ENCODE results near the gene IPPK.
A peak's percentile ranks its signal among the peaks of the same experiment; 100 is the strongest.
"Not testable (repeated sequence)": the region's sequence is repeated elsewhere in the genome, so short reads cannot be mapped to it uniquely, and the experiment has no call there.

The IPPK gene

DNA sequence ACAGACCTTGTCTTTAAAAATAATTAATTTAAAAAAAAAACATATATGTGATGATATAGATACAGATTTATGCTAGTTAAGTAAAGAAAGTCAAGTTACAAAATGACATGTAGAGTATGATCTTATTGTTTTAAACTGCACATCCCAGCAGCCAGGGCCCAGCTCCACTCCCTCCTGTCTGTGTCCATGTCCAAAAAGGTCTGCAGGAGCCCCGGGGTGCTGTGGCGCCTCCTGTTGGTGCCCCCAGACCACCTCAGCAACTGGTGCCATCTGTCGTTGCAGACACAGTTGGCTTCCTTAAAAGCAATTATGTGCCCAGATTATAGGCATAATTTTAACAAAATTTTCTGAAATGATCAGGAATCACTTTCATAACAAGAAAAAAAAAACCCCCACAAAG is 33.3 kb downstream of the IPPK start:
- DNase-seq: no peak

DNA sequence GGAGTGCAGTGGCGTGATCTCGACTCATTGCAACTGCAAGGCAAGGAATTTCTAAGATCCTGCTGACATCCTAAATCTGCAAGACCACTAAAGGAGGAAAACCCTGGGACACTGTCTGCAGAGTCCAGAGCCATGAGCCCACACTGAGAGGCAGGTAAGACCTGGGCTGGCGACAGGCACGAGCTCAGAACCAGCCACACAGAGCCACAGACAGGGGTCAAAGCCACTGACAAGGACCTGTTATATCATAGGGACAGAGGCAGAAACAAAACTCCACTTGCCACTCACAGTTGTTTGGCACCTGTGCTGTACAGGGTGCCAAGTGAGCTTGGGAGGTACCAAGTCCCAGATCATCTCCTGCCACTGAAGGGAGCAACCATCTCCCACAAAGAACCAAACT is 34.2 kb downstream of the IPPK start:
- DNase-seq: no peak

DNA sequence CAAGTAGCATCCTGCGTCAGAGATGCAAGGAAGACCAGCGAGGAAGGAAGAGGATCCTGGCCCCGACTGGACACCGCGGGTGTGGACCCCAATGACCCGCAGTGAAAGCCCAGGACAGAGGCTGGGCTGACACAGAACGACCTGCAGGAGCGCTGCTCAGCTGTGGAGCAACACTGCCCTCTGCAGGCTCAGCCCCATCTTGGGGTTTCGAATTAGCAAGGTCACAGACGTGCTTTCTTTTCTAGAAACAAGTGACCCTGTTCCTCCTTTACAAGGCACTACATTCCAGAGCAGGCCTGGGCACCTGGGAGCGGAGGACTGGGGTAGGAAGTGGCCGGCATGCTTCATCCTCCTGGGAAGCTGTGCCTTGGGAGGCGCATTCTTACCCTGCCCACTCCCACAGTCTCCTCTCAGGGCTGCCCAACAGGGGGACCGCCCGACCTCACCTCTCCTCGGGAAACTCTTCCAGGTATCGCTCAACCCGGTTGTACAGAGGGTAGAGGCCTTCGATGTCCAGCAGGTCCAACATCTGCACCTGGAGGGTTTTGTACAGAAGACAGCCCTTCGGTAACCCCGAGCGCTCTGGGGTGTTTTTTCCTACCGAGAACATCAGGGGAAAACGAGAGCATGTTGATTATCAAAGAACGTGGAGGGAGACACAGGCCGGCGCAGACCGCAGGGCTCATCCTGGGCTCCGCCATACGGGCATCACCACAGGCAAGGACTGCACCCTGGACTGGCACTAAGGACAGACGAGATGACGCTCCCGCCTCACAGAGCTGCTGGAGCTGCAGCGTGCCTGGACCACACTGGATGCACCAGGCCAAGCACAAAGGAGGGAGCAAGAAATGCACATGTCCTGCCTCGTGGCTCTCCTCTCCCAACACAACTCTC is 35.0 kb downstream of the IPPK start:
- peak; percentile 4 to 57 for DNase-seq

DNA sequence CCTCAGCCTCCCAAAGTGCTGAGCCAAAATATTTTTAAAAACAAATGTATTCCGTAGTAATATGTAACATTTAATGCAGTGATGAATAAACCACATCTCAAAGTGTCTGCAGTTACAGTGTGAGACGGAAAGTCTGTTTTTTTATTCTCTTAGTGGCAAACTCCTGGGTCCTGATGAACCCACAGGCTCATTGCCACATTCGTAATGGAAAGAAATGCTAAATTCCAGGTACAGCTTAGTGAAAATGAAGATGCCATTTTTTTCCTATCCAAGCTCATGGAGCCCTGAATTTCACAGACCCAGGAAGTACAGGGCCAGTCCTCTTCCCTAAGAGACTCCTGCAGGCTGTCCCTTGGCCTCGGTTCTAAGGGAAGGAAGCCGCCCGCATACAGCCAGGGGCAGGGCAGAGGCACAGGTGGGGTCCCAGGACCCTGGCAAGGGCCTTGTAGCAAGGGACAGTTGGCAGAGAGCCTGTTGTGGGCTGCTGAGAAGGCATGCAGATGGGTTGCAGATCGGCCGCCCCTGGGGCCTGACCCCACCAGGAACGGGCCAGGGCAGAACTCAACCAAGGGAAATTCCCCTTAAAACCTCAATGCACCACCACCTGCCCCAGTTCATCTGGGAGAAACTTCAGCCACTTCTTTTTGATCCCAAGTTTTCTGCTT is 36.2 kb downstream of the IPPK start:
- DNase-seq: no peak

DNA sequence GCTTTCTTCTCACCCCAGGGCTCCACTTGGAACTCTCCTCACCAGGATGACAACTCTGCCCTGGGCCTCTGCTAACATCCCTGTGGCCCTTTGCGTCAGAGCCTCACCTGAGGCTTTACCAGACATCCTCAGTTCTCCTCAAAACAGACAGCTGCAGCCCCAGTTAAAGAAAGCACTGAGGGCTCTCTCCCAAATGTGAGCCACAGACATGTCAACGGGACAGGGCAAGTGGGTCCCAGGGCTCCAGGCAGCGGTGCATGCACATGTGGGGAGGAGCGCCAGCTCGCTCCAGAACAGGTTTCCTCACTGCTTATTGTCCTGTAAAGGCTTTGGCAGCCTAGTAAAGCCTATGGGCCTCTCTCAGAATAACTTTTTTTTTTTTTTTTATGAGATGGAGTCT is 37.3 kb downstream of the IPPK start:
- no peak for DNase-seq

DNA sequence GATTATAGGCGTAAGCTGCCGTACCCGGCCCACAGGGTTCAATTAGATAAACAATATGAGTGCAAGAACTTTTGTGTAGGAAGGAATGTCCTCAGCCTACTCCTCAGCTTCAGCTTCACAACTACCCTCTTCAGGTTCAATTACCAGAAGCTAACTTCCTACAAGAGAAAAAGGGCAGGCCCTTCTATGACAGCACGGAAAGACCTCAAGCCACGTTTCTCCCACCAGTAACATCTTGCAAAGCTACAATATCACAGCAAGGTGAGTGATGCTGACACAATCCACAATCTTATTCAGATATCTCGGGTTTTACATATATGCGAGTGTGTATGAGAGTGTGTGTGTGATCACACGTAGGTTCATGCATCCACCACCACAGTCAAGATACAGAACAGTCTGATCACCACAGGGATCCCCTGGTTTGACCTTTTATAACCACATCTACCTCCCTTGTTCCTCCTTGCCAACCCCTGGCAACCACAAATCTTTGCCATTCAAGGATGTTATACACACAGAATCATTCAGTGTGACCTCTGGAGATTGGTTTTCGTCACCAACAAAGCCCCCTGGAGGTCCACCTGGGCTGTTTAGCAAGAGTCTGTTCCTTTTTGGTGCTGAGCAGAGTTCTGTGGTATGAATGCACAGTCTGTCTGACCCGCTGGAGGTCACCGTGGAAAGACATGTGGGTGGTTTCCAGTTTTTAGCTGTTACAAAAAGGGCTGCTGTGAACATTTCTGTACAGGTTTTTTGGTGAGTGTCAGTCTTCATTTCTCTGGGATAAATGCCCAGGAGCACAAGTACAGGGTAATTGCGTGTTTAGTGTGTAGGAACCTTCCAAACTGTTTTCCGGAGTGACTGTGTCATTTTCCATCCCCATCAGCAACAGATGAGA is 38.2 kb downstream of the IPPK start:
- no peak for DNase-seq

DNA sequence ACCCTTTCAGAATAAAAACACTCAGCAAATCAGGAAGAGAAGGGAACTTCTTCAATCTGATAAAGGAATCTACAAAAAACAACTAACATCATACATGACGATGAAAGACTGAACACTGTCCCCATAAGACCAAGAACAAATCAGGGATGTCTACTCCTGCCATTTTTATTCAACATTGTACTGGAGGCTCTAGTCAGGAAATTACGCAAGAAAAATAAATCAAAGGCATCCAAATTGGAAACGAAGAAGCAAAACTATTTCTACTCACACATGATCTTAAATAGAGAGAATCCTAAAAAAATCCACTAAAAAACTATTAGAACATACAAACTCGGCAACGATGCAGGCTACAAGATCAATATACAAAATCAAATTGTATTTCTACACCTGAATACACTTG is 42.3 kb downstream of the IPPK start:
- no peak for DNase-seq

DNA sequence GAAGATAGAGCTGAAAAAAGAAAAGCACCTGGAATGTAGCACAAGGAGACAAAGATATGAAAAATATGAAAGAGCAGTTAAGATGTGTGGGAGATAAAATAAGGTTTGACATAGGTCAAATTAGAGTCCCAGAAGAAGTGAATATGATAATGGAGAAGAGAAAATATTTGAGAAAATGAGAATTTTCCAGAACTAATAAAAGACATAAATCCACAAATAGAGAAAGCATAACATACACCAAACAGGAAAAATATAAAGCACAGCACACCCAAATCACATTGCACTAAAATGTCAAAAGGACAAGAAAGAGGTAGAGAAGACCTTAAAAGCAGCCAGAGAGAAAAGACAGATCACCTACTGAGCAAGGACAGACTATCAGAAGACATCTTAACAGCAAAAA is 43.4 kb downstream of the IPPK start:
- DNase-seq: no peak

DNA sequence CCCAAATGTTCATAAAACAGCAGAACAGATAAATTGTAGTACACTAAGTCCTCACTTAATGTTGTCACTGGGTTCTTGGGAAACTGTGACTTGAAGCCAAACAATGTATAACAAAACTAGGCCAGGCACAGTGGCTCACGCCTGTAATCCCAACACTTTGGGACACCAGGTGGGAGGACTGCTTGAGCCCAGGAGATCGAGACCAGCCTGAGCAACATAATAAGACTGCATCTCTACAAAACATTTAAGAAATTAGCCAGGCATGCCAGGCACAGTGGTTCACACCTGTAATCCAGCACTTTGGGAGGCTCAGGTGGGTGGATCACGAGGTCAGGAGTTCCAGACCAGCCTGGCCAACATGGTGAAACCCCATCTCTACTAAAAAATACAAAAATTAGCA is 46.0 kb downstream of the IPPK start:
- not testable (repeated sequence) for DNase-seq

DNA sequence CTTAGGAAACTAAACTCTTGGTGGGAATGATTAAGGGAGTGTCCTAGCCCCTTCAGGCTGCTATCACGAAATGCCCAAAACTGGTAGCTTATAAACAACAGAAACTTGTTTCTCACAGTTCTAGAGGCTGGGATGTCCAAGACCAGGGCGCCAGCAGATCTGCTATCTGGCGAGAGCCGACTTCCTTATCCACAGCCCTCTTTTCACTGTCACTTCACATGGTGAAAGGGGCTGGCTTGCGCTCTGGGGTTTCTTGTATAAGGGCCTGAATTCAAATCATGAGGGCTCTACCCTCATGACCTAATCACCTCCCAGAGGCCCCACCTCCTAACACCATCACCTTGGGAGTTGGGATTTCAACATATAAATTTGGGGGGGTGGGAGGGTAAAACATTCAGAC is 49.1 kb downstream of the IPPK start:
- no peak for DNase-seq

DNA sequence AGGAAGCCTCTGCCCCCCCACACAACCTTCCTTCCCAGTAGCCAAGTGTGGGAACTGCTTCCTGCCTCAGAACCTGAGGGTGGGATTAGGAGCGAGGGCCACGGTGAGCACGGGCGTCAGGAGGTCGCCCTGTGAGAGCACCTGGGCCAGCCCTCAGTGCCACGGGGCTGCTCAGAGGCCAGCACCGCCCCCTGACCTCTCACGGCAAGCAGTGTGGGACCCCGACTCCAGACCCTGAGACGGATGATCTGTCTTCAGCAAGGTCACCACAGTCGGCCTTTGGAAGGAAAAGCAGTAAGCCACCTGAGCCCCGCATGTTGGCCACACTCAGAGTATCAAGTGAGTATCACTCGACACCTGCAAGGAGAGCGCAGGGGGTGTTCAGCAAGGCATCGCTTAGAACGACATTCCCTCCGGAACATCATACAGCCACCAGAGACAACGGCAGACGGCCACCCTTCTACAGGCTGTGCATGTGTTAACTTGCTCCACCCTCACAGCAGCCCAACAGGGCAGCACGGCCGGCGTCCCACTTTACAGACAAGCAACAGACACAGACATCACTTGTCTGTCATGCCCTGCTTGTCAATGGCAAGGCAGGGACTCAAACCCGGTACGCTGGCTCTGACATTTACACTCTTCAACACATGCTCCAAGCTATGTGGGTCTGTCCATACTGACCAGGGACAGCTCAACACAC is 50.2 kb downstream of the IPPK start:
- DNase-seq: no peak

DNA sequence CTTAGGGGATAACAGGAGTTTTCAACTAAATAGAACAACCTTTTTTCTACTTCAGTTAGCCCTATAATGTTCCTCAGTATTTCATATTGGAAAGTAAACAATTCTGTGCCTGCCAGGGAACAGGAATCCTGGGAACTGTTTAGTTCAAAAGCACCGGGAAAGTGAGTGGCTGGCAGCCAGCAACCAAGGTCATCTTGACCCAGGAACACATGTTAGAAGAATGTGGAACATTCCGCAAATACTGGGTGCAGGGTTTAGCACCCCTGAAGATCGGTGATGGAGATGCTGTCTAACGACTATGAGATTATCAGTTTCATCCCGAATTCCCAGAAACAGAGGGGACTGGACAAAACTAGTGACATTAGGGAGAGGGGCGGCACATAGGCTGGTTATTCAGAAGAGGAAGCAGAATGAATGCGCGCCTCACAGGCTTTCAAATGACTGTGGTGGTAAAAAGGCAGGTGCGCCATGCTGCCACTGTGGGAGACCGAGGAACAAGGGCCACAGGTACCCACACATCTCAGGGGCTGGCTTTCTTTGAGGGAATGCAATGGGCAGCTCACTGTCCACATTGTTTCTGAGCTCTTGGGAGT is 51.2 kb downstream of the IPPK start:
- no peak for DNase-seq

DNA sequence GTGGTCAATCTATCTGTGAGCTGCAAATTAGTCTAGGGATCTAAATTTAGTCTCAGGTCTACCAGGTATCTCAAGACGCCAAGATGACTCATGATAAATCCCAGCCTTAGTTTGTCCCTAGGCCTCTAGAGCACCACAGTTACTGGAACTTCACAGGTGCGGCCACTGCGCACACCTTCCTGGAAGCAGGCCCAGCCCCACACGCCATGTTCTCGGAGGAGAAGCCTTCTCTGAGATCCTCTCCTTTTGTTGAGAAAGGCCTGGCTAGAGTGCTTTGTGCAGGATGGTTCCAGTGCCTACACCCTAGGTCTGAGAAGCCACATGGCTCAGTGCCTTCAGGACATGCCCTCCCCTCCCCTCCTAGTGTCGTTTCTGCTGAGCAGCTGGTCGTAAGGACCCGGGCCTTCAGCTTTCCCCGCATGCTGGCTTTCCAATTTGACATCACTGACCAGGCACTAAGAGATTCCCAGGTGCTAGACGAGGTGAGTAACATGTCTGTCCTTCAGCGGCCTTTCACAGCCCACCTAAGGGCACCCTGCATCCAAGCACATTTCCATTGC is 51.9 kb downstream of the IPPK start:
- no peak for DNase-seq

DNA sequence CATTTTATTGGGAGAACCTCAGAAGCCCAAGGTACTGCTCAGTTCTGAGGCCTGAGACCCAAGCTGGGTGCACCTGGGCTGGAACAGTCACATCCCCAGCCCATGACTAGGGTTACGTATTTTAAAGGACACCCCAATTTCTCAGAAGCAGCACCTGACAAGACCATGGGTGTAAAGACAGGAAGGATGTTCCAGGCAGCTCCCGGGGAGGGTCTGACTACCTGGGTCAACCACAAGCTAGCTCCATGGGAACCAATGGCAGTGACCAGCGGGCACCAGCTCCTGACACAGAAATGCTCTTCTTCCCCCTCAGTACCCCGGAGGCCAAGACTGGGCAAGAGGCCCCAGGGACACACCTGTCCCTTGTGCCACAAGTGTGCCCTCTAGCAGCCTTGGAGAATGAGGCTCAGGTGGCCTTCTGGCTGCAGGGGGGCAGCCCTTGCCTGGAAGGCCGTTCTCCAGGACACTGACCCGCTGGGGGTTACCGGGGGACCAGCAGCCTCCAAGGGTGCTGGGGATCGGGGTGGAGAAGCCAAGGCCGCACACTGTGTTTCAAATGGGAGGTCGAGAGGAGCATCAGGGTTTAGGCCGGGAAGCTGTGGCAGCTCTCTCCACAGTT is 52.6 kb downstream of the IPPK start:
- no peak for DNase-seq

DNA sequence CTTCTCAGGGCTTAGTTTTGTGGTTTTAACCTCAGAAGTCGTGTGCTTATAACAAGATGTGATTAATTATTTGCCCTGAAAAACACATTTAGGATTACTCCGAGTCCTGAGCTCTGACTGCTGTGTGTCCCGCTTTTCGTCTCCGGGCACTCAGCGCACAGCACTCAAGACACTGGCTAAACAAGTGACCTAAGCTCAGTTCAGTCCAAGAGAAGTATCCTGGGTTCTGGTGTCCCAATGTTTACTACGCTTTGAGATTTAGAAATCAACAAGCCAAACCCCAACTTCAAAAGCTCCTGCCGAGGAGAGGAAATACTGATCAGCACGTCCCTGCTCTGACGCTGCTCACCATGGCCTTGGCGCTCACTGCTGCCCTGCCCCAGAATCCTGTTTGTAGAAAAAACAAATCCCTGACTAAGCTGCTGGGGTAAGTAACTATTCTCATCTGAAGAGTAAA is 53.2 kb downstream of the IPPK start:
- DNase-seq: no peak

DNA sequence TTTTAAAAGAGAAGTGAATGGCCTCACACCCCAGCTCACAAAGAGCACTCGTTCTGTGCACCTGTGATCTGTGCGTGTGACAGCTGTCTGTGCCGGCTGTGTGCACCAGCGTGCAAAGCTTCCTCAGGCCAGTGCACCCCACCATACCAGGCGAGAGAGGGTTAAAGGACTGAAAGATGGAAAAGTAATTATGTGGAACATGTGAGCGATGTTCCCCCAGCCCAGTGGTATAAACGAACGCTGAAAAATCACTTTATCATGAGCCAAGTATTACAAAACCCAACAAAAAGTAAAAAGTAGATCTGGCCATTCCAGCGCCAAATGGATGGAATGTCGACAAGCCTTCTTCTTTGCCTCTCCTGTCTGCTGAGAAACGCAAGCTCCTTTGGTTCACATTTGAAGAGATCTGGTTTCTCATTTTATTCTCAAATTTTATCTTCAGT is 53.7 kb downstream of the IPPK start:
- no peak for DNase-seq

DNA sequence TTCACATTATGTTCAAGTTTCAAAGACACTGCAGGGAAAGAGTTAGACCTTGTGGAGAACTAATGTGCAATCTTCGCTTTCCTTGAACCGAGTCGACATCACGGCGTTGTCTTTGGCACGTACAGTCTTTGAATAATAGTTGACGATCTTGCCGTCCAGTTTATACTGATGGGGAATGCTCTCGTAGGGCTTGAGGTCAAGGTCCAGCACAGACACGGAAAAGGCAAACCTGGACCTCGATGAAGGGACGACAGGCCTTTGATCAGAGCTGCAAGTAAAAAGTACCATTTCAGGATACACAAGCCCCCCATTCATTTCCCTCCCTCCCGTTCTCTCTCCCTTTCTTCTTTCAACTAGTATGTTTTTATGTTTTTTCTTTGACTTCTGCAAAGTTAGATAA is 54.1 kb downstream of the IPPK start:
- DNase-seq: no peak

DNA sequence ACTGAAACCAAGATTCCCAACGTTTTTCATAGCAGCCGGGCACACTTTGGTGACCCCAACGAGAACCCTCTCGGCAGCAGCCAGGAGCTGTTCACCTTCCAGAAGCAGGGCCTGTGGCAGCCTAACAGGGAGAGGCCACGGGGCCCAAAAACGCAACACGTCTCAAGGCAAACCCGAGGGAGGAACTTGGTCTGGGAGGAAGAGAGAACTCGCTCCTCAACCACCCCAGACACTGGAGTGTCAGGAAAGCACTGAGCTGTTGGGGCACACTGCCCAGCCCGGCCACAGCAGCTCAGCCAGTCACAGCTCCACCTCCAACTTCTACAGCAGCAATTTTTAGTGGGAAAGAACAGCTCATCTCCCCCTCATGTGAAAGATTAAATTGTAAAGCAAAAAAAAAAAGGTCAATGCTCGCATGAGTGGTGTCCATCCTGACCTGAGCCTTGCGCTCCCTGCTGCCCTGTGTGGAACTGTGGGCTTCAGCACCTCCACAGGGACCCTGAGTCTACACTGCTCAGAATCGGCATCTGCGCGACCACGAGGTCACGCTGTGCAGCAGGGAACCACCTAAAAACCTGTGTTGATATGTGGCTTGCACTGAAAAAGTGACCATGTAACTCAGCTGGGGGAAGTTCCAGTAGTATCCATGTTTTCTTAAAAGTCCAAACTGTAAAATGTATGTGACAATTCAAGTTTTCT is 55.0 kb downstream of the IPPK start:
- DNase-seq: no peak

DNA sequence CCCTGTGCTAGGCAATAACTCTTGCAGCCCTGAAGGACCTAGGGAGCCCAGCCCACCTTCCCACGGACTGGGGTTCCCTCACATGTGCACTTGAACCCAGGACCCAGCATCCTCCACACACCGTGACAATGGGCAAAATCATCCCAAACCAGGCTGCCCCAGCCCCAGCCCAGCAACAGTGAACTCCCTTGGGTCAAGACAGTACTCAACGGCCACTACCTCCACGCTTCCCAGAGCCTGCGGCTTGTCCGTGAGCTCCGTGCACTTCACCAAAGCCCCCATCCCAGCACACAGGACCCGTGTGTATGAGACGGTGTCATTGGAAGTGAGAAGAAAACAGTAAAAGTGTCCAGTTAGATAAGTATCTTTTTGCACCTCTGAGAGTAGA is 55.8 kb downstream of the IPPK start:
- DNase-seq: no peak

DNA sequence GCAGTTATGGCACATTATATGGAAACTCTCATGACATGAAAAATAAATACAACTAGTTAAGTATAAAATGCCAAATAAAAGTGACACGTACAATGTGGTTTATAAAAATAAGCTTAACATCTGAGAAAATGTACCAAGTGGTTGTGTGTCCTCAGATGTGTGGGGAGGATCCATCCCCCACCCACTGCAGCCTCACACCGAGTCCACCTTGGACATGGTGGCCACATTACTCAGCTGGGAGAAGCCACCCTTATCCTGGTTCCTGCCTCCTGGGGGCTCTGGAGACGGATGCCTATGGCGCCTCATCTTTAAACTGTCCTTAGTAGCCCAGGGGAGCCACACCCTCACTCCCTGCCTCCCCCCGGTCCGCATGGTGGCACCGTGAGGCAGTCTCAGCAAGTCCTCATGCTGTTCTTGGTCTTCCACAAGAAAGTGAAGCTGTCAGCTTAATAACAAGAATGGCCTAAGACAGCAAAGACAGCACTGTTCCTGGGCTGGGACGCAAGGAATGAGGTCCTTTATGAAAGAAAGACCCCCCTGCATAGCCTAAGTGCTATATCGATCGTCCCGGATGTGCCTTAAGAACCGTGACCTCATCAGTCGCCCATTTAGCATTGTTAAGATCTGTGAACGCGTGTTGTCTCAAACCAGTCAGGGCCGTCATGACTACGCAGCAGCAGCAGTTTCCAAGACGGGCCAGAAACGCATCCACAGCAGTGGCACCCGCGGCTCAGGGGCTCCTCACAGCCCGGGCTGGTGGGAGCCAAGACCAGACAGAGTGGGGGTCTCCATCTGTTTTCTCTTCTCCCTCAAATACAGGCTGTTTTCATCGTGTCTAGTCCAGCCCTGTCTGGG is 56.4 kb downstream of the IPPK start:
- no peak for DNase-seq
